ENCODE results near the gene CCDC92. TPM values are rescaled to one million over a fixed set of nuclear protein-coding genes. Genes with fewer than 3 reads are reported as not detected.

The CCDC92 gene
- total and polyA plus RNA-seq, 2 of the 8 experiments (the other 6 are each of a cell fraction or from before 2014, with no cell fraction given), result 0.43 to 0.51 TPM

- TF ChIP-seq EZH2 (IDR thresholded peaks at IDR 0.05; ENCODE audit: low read depth, low read length, severe bottlenecking) (no peak), BACH1 (IDR thresholded peaks at IDR 0.05; ENCODE audit: low read length) (no peak), GABPA (IDR thresholded peaks at IDR 0.05; ENCODE audit: borderline replicate concordance, insufficient read depth, low read length) (no peak)
Measured at GRCh38 chr12:124002654-124003053, 30.0 kb upstream of the CCDC92 start (continued).
